Adrenal gland (tissue), 5 donors: ENCODE results near the gene CHRNA7.

Experiments
- POLR2A ChIP-seq, 2 donors: fragments of 450-650 bp; IDR thresholded peaks; one replicate each; pipeline ENCODE4 v1.6.1; 2017; ENCODE audit warnings: antibody characterized with exemption in 2 of 2, mild to moderate bottlenecking in 2 of 2, moderate library complexity in 1 of 2
- TF ChIP-seq, protein P1 (sequence below), 6 experiments: fragments of 450-650 bp in 4 of 6; fragments of 200-600 bp in 2 of 6; sonication (generic) in 1 of 6; IDR thresholded peaks; 1 replicate in 5 of 6; 2 replicates in 1 of 6; pipeline versions ENCODE4 v1.5.1 to v1.8.0; 2016 to 2021; ENCODE audit warnings: antibody characterized with exemption in 6 of 6, mild to moderate bottlenecking in 2 of 6, moderate library complexity in 1 of 6
- donor health status: DM: no; HTN: no; CAD: no.

DNA sequence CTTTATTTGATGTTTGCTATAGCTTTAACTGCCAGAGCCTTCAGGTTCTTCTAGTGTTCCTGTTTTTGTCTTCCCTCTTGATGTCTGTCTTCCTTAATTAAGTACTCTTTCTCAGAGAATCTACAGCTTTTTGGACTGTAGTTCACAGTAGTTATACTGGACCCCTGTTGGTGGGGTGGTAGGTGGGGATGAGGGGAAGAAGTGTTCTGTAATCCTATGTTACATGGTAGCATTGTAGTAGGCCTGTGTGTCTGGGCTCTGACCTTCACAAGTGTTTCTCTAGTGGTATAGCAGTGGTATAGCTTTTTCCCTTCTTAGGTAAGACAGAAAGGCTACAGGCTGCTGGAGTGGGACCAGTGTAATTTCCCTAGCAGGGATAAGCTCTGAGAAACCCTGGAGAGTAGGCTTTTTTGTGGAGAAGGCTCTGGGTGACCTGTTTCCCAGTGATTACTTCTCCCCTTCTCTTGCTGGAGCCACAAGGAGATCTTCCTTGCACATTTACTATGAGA lies 59.6 kb downstream of the CHRNA7 start:
- TF ChIP-seq, protein P1, sequence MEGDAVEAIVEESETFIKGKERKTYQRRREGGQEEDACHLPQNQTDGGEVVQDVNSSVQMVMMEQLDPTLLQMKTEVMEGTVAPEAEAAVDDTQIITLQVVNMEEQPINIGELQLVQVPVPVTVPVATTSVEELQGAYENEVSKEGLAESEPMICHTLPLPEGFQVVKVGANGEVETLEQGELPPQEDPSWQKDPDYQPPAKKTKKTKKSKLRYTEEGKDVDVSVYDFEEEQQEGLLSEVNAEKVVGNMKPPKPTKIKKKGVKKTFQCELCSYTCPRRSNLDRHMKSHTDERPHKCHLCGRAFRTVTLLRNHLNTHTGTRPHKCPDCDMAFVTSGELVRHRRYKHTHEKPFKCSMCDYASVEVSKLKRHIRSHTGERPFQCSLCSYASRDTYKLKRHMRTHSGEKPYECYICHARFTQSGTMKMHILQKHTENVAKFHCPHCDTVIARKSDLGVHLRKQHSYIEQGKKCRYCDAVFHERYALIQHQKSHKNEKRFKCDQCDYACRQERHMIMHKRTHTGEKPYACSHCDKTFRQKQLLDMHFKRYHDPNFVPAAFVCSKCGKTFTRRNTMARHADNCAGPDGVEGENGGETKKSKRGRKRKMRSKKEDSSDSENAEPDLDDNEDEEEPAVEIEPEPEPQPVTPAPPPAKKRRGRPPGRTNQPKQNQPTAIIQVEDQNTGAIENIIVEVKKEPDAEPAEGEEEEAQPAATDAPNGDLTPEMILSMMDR (IDR thresholded peaks at IDR 0.05), result no peak
- no peak for TF ChIP-seq POLR2A (IDR thresholded peaks at IDR 0.05)
